ENCODE measurements around the gene MVD.

- TF ChIP-seq, protein P1, sequence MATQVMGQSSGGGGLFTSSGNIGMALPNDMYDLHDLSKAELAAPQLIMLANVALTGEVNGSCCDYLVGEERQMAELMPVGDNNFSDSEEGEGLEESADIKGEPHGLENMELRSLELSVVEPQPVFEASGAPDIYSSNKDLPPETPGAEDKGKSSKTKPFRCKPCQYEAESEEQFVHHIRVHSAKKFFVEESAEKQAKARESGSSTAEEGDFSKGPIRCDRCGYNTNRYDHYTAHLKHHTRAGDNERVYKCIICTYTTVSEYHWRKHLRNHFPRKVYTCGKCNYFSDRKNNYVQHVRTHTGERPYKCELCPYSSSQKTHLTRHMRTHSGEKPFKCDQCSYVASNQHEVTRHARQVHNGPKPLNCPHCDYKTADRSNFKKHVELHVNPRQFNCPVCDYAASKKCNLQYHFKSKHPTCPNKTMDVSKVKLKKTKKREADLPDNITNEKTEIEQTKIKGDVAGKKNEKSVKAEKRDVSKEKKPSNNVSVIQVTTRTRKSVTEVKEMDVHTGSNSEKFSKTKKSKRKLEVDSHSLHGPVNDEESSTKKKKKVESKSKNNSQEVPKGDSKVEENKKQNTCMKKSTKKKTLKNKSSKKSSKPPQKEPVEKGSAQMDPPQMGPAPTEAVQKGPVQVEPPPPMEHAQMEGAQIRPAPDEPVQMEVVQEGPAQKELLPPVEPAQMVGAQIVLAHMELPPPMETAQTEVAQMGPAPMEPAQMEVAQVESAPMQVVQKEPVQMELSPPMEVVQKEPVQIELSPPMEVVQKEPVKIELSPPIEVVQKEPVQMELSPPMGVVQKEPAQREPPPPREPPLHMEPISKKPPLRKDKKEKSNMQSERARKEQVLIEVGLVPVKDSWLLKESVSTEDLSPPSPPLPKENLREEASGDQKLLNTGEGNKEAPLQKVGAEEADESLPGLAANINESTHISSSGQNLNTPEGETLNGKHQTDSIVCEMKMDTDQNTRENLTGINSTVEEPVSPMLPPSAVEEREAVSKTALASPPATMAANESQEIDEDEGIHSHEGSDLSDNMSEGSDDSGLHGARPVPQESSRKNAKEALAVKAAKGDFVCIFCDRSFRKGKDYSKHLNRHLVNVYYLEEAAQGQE (IDR thresholded peaks at IDR 0.05; ENCODE audit: insufficient read depth in 1 of 2, low read depth in 2 of 2, low read length in 2 of 2) = no peak
- TF ChIP-seq POLR2AphosphoS5 (IDR thresholded peaks at IDR 0.05; ENCODE audit: low read depth, low read length) (no peak), SIN3A (IDR thresholded peaks at IDR 0.05; ENCODE audit: borderline replicate concordance, insufficient read depth, low read length) (no peak)
These were observed 24.3 kb downstream of the MVD start, which contains the start of gene IL17C for GRCh38 chr16:88638323-88639230.
